ENCODE results near the gene NFATC4.
A peak's percentile ranks its signal among the peaks of the same experiment; 100 is the strongest.
"Not testable (repeated sequence)": the region's sequence is repeated elsewhere in the genome, so short reads cannot be mapped to it uniquely, and the experiment has no call there.

NFATC4 gene

DNA sequence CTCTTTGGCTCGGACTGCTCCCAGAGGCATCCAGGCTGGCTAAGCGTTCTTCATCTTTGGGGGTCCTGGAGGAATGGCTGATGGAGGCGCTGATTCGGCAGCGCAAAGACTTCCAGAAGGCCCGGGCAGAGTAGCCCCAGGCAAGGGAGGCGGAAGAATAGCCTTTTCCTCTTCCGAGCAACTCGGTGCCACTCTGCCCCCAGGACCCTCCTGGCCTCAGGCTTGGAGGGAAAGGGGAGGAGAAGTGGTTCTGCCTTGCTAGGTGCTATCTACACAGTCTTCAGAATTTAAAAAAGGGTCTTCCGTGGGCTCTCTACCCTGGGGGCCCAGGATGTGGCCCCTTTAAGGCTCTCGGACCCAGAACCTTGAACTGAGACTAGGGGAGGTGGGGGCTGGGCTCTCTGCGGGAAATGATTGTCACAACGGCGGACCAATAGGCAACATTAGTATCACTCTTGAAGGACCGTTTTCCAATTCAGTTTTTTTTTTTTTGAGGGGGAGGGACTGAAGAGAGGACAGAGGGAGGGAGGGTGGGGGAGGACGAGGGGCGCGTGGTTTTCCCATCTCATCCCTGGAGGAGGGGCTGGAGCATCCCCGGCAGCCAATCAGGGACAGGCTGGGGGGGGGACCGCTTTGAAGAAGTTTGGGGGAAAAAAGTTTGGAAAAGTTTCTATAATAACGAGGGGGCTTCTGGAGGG is at the start of gene NFATC4:
Gene NFATC4, plus strand, starts transcription at position 671 of the 698 bp plus-strand sequence. CDS start 157 bp downstream, outside the sequence.
- peak; percentile 23 for DNase-seq

DNA sequence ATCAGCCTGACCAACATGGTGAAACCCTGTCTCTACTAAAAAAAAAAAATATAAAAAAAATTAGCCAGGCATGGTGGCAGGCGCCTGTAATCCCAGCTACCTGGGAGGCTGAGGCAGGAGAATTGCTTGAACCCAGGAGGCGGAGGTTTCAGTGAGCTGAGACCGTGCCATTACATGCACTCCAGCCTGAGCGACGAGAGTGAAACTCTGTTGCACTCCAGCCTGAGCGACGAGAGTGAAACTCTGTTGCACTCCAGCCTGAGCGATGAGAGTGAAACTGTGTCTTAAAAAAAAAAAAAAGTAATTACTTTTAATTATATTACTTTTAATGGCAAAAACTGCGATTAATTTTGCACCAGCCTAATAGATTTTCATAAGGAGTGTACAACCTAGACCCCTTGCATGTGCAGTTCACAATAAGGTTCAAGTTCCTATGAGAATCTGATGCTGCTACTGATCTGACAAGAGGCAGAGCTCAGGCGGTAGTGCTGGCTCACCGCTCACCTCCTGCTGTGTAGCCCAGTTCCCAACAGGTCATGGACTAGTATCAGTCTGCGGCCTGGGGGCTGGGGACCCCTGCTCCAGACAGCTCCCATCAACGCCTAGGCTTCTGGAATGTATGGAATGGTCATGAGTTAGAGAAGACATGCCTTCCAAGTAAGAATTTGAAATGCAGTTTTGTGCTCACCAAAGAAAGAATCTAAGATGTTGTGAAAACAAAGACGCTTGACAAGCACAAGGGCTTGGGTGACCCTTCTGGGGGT is 46.6 kb upstream of the NFATC4 start:
- no peak for DNase-seq

DNA sequence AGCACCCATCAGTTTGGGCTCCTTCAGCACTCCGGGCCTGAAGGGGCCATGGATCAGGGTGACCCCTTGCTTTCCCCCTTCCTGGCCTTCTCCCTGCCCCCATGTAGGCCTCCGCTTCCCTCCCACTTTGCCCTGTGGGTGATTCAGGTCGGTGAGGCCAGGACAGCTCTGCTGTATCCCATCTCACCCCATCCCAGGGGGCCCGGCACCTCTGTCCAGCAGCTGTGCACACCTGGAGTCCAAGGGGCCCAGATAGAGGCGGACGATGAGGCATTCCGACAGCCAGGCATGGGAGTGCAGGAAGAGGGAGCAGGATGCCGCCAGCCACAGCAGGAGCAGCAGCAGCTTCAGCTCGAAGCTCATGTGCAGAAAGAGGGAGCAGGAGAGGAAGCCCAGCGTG is 45.3 kb upstream of the NFATC4 start:
- DNase-seq: no peak

DNA sequence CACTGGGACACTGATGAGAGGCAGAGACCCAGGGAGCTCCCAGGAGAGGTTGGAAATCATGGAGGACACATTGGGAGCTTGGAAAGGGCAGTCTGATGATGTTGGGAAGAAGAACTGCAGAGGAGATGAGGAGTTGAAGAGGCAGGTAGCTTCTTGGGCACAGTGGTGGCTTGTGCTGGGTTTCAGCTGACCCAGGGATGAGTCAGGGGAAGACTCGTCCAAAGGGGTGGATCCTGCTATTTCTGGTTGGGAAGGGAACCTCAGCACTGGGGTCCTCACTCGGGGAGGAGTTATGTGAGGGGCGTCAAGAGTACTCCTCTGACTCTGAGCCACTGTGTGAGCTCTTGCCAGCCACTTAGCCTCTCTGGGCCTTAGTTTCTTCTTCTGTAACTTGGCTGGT is 44.6 kb upstream of the NFATC4 start:
- DNase-seq: no peak

DNA sequence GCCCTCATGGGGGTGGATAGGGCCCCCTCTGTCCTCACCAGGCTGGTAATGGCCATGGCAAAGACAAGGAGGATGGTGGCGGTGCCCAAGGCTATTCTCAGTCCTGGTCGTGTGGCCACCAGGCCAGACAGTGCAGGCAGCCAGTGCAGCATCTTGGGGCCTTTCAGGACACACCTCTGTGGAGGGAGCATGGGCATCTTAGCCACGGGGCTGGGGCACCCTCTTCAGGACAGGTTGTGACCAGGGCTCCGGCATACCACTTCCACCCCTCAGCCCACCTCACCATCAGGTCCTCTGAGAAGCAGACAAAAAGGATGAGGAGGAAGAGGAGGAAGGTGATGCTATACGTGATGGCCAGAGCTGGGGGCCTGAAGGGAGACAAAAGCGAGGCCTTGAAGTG is 44.0 kb upstream of the NFATC4 start:
- no peak for DNase-seq

DNA sequence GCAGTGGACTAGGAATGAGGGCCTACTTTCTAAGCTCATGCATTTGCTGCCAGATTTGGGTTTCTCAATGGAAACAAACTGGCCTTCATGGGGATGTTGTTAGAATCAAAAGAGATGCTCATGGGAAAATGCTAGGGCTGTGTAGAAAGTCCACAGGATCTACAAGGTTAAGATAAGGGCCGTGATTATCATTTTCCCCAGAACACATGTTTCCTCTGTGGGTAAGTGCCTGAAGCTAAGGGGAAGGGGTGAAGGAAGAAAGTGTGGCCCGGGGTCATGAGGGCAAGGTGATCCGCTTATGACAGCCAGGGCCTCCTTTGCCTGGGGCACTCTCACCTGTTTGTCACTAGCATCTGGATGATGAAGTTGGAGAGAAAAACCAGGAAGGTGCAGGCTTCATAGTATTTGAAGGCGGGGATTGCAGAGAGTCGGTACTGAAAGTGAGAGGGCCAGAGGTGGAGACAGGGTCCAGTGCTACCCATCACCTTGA is 42.9 kb upstream of the NFATC4 start:
- no peak for DNase-seq

DNA sequence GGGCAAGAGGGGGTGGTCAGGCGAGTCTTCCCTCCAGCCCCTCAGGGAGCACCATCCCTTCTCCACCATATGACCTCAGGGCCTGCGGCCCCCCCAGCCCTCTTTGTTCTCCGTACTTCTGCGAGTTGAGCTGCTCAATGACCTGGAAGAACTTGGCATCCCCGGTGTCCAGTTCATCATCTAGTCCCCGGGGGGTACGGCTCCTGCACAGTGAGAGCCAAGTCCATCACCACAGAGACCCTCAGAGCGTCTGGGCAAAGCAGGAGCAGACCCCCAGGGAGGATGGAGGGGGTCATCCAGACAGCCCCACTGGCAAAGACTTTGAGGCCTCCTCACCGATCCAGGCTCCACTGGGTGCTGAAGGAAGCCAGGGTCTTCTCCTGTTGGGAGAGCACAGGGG is 42.0 kb upstream of the NFATC4 start:
- DNase-seq: no peak

DNA sequence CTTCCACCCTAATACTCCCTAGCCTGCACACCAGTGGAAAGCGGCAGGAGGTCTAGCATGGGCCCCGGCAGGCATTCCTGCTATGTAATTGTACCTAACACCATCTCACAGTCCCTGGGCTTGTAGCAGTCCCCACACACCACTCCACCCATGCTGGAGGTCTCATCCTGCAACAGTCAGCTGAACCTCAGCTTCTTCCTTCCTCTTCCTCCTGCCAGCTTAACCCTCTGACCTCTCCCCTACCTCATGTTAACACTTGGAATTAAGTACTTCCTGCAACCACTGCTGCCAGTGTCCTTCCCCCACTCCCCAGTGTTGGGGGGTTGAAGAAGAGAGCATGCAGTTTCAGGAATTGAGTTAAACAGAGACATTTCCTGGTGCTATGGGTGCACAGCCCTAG is 40.7 kb upstream of the NFATC4 start:
- DNase-seq: no peak

DNA sequence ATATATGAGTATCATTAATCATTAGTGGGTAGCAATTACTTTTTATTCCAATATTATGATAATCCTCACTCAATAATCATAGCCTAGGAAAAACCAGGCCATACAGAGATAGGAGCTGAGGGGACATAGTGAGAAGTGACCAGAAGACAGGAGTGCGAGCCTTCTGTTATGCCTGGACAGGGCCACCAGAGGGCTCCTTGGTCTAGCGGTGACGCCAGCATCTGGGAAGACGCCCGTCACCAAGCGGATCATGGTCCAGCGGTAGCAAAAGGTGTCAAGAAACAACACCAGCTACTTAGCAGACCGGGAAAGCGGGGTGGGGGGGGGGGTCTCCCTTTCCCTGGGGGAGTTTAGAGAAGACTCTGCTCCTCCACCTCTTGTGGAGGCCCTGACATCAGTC is 40.1 kb upstream of the NFATC4 start:
- not testable (repeated sequence) for DNase-seq

DNA sequence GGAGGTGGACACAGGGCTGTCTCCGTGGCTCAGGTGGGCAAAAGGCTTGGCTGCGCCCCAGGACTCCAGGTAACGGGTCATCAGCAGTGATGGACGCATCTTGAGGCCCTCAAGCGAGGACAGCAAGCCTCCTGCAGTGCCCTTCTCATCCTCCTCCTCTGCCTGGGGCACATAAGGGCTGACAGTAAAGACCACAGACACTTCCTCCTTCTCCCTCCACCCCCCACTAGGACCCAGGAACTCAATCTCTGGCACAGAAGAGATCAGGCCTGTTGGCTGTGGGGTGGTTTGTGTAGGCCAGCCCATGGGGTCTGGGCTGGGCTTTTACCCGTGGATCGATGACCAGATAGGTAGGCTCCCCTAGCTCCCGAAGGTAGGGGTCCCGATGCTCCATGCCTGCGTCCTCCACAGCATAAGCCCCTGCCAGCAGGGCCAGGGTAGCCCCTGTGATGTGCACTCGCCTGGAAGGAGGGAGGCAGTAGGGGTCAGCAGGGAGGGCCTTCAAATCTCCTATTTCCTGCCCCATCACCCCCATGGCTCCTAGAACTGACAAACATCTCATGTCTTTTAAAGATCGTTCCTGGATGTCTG is 38.8 kb upstream of the NFATC4 start:
- no peak for DNase-seq

DNA sequence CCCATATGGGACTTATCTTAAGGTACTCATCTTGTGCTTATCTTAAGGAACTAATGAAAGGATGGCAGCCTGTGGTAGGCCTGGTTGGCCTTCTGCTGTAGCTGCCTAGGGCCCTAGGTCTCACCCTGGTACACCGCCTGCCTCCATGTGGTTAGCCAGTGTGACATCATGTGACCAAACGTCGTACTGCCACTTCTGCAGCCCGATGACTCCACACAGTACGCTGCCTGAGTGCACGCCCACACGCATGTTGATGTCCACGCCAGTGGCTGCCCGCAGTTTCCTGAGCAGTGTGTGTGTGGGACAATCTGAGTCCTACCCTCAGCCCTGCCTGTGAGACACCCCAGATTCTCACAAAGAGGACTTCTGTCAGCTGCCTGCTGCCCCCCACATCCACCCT is 38.2 kb upstream of the NFATC4 start:
- peak; percentile 53 for DNase-seq

DNA sequence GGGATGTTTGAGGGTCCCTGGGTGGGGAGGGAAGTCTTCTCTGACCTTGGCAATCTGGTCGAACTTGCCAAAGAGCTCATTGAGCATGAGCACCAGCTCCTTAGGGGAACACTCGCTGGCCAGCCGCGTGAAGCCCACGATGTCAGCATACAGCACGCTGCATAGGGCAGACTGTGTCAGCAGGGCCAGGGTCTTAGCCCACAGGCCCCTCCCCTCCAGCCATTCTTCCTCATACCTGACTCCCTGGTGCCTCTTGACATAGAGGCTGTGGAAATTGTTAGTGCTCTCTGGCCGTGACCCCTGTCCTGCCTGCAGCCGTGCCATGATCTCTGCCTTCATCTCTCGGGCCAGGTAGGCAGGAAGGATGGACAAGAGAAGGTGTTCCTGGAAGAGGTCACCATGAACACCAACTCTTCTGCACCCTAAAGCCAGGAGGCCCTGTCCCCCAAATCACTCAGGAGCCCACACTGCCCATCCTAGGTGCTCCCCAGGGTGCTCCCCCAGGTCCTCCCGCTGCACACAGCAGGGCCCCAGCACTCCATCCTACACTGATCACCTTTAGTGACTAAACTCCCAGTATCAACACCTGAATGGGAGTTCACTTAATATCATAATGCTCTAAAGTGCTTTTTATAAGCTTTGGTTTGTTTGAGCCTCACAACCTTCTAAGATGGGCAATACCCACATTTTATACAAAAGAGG is 36.9 kb upstream of the NFATC4 start:
- no peak for DNase-seq

DNA sequence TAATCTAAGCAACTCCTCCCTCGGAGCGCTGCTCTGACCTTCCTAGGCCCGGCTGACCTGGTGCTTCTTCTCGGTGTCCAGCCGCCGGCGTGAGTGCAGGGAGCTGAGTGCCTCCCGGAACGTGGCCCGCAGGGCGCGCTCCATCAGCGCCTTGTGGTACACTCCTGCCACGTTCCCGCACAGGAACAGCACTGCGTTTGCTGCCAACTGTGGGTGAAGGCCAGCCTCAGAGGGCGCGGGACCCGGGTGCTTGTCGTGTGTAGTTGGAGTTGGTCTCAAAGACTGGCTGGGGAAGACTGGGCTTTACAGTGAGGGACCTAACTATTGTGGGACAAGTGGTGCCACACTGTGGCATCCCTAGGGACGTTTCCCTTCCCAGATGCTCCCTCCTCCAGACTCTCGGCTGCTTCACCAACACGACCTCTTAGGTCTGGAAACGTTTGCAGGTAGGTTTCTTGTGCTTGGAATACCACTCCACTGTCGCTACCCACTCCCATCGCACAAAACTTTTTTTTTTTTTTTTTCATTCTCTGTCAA is 36.2 kb upstream of the NFATC4 start:
- DNase-seq: no peak

DNA sequence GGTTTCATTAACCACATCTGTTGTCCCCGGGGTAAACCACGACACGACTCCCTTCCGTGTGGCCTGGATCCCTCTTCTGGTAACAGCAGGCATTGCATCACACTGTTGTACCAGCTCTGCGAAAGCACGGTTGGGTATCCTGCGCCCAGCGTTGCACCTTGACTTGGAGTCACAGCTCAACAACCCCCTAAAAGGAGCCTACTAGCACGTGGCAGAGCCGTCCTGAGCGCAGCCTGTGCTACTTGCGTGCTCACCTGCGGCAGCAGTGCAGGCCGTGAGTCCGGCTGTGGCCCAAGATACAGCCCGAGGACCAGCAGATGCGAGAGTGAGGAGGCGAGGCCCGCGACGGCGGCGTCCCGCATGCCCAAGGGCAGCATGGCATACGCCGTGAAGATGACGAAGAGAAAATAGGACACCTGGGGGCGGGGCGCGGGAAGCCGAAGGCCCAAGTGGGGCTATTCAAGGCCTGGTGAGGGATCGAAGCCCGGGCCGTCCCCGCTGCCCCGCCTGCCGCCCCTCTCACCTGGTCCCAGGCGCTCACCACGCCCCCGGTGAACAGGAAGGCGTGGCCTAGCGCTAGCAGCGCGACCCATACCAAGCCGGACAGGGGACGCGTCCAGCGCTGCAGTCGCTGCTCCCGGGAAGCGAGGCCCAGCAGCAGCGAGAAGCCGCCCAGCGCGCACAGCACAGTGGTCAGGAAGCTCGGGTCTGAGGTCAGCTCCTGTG is 35.6 kb upstream of the NFATC4 start:
- peak; percentile 80 for DNase-seq

DNA sequence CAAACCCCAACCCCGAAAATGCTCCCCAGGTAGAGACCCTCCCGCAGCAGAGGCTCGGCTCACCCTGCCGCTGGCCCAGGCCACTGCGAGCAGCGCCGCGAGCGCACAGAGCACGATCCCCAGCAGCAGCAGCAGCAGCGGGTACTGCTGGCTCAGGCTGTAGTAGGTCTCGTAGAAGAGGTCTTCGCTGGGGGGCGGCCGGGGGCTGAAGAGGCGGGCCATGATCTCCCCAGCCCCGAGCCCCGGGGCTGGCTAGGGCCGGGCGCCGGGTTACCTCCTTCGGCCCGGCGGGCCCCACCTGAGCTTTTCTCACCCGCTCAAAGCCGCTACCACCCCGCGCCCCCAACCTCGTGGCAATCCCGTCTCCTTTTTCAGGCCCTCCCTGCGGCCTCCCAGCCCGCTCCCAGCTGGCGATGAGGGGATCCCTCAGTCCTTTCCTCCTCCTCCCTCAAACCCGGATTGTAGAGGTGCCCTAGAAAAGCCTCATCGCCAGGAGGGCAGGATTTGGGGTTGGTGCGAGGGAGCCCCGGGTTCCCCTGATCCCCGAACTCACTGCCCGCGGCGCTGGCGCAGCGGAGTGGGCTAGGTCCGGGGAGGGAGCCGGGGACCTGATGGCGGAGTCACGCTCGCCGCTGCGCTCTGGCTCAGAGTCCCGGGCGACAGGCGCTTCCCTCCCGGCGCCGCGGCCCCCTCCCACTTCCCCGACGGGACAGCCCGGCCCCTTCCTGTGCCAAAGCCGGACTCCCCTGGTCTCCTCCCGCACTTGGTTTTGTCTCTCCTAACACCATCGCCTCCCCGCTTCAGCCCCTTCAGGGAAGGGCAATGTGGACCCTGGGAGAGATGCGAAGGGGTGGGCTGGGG is 33.3 kb upstream of the NFATC4 start, which contains the start of gene ADCY4:
Gene ADCY4, minus strand, starts transcription at position 641 of the 861 bp plus-strand sequence. Its CDS starts 419 bp downstream, at position 222.
- DNase-seq: peak; percentile 54

DNA sequence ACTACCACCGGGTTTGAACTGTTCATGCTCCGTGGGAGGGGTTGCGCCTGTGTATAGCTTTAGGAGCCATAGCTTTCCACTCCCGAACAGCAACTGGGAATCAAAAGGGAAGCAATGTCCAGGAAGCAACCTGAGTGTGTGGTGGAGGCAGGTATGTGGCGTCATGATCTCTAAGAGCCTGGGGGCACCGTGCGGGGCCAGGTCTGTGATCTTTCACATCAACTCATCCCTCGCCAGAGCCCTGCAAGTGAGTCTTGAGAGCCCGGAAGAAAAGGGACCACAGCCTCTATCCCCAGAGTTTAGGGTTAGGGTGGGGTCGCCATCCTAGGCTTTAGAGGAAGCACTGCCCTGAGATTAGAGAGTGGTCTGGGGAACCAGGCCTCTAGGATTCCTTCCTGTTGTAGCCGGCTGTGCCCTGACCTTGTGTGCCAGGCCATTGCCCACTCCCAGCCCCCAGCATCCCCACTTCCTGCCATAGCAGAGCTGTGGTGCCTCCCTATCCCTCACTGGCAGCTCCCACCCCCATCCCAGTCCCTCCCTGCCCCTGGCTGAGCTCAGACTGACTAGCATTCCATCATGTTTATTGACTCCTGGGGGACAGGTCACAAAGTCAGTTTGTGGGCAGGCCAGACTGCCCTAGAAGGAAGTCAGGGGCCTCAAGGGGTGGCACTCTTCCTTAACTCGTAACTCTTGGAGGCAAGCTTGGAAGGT is 32.4 kb upstream of the NFATC4 start:
- no peak for DNase-seq

DNA sequence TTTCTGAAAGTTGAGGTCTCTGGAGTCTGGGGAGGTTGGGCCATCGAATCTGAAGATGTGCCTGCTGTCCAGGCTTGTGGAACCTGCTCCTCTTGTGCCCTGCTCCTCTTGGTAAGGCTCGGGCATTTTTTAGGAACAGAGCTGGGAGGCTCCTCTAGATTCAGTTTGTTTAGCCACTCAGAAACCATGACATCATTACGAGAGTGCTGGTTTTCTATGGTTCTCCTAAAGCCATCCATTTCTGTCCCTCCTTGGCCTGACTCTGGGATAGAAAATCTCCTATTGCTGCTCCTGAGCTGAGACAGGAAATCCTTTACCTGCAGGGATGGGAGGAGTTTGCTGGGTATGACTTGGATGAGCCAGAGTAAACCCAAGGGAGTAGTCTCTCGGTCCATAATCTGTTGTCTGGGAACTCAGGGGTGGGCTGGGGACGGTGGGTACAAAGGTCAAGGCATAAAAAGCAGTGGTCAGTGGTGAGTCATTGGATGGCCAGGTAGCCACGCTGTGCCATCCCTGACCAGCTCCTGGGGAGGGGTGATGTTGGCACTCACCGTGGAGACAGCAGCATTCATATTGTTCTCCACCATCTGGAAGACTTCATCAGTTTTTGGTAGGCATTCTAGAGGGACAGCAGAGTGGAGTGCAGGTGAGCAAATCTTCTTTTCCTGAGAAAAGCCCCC is 30.7 kb upstream of the NFATC4 start:
- DNase-seq: no peak

DNA sequence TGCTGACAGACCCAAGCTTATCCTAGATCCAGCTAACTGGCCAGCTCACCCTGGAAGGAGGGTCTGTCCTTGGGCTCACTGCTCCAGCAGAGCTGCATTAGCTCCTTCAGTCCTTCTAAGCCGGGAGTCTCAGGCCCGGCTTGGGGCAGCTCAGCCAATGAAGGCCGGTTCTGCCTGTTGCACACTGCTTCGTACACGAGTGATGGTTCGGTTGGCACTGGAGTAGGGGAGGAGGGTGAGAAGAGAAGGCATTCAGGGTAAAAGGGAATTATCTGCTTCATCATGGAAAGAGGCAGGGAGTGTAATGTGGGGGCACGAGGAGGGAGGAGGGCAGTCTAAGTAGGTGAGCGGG is 30.2 kb upstream of the NFATC4 start:
- no peak for DNase-seq

DNA sequence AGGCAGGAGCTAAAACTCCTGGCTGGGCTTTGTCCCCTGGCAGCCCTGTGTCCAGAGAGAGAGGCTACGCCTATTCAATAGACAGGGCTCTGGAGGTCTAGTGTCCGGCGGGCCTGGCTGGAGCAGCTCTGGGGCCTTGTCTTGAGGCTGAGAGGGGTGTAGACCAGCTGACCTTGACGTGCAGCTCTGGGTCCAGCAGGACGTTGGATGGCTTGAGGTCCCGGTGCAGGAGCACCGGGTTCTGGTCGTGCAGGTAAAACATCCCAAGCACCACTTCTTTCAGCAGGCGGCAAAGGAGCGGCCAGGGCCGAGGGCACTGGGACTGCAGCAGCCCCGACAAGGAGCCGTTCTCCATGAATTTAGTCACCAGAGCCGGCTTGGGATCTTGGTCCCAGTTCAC is 29.1 kb upstream of the NFATC4 start:
- DNase-seq: no peak
